RPMI8226 (cell line): ENCODE data around the gene LPP.

Experiments
- DNase-seq: peaks from one replicate; pipeline ENCODE4 v3.0.0-alpha.2; 2015

LPP gene

DNA sequence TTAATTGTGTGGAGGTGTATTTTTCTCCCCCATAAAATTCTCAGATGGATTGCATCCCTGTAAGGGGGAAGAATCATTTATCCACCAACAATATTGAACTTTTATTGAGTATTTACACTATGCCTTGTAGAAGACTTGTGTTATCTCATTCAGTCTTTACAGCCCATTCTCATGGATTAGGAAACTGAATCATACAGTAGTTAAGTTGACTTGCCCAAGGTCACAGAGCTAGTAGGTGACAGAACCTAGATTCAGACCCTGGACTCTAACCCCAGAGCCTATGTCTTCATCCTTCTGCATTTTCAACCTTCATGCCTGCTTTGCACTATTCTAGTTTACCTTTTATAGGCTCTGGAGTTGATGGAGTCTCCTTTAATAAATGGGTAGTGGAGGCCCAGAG, 226.8 kb downstream of the LPP start:
- DNase-seq = no peak

DNA sequence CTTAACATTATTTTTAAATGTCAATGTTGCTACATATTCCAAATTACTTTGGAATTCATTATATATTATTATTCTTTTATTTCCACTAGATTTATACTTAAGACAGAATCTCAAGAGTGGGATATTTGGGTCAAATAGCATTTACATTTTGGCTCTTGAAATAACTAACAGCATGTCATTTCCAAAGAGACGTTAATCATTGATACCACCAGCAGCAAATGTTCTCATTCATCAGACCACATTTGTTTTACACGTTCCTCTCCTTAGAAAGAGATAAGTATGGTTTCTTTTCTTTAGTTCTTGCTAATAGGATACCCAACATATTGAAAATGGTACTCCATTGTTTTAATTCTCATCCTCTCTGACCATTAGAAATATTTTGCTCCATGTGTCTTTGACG, 229.8 kb downstream of the LPP start:
- no peak for DNase-seq

DNA sequence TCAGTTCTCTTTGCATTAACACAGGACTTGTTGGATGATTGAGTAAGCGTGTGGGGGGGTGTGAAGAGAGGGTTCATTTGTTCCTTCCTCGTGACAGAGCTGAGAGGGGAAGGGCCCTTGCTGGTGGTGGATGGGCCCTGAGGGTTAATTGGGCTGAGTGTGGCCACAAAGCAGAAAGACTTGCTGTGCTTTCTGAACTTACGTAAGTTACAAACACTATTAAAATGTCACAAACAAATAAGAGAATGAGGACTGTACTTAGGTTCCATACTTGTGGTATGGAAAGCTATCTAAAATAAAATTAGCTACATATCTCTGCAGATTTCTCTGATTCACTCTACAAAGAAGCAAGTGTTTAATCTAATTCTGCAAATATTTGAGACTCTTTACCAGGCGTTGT, 231.3 kb downstream of the LPP start:
- DNase-seq = no peak

DNA sequence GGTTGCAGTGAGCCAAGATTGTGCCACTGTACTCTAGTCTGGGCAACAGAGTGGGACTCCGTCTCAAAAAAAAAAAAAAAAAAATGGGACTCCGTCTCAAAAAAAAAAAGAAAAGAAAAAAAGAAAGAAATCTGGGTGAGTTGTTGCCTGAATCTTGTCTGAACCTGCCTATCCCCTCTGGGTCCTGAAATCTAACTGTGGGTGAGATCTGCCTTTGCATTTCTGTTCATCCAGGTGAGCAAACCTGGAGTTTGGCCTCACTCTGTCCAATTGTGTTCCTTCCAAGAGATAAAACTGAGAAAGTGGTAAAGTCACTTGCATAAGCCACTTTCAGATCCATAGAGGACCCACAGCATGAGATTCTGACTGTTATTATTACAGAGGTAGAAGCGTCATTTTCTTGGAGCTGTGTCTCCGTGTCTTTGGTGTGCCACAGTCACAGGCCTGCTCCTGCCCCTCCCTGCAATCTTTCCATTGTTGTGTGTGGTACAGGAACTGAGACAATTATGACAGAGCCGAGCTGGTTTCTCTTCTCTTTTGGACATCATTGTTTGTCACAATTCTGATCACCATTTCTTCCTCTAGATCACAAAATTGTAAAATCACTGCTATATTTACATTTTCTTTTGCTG, 235.9 kb downstream of the LPP start:
- no peak for DNase-seq

DNA sequence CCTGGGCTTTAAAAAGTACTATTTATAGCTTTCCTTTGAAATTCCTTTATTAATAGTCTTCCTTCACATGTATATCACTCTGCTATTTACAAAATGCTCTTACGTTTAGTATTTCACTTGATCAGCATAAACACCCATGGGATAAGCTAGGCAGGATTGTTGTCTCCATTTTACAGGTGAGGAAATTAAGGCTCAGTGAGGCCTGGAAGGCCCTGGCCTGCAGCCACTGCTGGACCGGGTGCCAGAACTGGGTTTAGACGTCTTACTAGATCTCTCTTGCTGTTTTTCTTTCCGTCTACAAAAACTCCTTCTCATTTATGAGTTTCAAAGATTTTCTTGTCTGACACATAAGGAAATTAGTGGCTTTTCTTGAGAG, 236.4 kb downstream of the LPP start:
- no peak for DNase-seq

DNA sequence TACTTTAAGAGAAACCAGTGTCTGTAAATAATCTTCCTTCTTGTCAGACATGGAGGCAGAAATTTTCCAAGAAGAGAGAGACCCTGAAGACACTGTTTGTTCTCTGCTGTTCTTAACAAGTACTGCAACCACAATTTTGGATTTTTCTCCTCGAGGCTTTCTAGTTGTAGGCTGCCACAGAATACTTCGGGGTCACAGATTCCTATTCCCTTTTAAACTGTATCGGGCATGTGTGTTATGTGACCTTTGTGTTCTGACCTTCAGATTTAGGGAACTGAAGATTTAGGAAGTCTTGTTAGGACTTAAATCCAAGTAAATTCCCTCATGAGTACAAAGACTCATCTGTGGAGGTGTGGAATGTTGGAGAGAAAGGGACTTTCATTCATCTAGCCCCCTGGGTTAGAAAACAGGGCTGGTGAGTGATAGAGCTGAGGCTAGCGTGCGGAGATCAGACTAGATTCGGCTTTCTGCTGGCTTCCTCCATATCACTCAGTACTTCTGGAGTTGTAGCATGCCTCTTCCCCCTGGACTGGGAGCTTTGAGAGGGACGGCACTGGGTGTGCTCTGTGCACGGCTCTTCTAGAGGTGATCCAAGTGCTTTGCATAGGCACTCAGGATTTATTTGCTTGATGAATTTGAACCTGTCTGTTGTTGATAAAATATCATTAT, 237.0 kb downstream of the LPP start:
- no peak for DNase-seq

DNA sequence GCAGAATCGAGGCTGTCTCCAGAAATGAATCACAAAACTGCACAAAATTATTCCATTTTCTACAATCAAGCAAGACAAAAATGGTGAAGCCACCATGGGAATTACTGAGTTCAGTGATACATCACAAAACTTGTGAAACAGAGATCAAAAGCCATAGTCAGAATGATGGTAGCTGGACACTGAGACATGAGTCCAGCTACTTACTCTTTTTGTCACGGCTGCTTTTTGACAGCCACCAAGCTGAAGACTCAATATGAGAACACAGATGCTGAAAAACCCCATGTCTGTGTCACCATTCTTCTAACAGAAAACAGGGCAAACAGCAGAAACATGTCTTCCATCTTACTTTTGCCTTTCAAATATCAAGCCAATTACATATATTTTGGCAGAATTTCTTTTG, 237.6 kb downstream of the LPP start:
- DNase-seq = no peak

DNA sequence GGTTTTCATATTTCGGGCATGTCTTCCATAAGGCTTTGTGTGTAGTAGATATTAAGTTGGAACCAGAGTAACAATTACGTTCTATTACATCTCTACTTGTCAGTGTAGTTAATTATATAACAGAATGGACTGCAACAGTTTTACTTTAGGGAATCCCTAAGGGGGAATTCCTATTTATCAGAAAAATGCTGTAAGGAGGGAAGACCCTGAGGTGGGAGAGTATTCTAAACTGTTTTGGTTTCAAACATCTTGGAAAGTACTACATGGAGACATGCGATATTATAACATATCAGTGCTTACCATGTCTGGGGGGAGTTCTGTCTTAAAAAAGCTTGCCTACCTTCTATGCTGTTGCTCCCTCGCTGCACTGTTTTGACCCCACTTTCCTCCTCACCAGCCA, 238.1 kb downstream of the LPP start:
- DNase-seq = no peak

DNA sequence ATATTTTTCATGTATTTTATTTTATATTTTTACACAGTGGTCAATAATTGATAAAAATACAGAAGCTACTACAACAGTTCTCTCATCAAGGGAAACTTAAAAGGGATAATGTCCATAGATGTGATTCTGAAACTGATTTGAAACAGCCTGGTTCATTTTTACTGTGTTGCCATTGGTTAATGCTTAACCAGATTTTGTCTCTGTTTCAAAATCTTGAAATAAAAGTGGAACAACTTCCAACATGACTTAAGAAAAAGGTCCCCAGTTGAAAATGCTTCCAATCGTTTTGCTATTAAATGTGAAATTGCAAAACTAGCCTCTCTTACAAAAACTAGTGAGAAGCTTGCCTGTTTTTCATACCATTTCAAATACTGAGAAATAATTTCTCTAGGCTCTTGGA, 240.7 kb downstream of the LPP start:
- DNase-seq = no peak

DNA sequence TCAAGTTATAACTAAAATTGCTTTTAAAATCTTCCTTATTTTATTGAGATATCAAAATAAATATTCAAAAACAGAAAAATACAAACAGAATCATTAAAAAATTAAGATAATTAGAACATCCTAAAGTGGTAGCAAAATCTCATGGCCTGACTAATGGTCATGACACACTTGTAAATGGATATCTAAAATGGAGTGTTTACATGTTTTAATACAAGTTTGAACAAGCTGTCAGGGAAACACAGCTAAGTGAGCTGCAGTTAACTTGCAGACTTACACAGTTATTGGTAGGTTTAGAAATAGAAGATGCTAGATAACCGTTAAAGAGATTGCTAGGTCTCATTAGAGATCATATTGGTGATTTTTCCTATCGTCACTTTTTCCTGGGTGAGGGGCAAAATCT, 242.3 kb downstream of the LPP start:
- DNase-seq = no peak

DNA sequence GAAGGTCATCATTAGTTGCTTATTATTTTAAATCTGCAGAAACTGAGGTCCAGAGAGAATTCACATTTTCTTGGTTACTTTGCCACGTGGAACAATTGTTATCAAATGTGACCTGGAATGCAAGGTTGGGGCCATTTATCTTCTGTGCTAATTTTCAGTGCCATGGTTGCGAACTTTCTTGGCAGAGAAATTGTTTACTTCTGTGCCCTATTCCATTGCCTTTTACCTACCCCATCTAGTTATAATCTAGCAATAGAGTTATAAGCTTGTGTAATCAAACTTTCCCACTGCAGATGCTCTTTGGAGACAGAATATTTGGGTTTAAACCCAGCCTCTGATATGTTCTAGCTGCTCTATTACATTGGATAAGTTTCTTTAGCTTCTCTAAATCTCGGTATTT, 242.9 kb downstream of the LPP start:
- no peak for DNase-seq

DNA sequence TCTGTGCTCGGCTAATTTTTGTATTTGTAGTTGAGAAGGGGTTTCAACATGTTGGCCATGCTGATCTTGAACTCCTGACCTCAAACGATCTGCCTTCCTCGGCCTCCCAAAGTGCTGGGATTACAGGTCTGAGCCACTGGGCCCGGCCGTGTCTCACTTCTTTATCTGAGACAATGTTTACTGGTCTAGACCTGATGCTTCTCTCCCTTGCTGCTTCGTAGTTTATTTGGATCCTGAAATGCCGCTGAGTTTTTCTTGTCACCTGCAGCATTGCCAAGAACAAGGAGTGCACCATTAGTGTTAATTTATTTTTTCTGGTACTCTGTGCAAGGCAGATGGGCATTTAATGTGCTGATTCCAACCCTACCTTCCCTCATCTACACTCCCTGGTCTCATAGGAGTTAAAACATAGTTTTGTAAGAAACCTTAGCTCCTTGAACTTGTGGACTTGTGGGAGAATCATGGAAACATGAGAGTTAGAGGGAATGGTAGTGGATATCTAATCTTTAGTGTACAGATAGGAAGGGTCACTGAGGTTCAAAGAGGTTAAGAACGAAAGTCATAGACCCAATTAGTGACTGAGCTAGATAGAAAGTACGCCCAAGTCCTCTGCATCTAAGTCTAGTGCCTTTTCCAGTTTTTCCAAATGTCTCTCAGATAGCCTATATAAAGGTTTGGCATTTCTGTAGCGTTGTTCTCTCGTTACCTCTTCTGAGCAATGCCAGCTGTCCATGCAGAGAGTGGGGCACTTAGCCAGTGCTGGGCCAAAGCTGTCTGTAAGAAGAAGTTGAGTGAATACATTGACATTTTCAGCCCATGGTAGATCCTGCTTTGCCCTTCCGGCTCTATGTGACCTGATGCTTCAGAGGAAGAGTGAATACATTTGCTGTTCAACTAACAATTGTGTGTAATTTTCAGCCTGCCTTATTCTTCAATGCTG, 244.1 kb downstream of the LPP start:
- no peak for DNase-seq

DNA sequence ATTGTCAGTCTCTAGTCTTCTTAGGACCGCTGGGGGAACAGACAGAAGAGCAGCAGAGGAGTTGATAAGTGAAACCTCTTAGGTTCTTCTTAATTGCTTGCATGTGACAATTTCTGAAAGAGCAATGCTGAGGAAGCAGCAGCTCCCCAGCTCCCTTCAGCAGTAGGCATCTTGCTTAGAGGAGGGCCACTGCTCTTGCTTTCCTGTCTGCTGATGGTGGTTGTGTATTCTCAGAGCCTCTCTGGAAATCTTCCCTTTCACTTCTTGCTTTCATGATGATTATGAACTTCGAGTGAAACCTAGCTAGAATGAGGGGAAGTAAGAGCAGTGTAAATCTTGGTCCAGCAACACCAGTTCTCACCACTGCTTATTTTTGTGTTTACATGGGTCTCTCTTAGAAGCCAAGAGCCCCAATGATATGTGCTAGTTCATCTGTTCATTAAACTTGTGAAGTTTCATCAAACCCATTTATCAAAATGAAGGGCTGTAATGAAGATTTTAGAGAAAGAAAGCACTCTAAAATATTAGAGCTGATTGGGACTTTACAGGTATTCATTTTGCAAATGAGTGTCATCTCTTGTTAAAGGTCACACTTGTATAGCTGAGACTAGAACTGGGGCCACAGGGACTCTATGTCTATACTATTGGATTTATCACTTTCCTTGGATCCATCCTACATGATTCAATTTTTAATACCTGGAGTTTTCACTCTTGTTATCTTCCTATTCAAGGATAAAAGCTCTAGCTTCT, 246.7 kb downstream of the LPP start:
- DNase-seq = peak; percentile 8

DNA sequence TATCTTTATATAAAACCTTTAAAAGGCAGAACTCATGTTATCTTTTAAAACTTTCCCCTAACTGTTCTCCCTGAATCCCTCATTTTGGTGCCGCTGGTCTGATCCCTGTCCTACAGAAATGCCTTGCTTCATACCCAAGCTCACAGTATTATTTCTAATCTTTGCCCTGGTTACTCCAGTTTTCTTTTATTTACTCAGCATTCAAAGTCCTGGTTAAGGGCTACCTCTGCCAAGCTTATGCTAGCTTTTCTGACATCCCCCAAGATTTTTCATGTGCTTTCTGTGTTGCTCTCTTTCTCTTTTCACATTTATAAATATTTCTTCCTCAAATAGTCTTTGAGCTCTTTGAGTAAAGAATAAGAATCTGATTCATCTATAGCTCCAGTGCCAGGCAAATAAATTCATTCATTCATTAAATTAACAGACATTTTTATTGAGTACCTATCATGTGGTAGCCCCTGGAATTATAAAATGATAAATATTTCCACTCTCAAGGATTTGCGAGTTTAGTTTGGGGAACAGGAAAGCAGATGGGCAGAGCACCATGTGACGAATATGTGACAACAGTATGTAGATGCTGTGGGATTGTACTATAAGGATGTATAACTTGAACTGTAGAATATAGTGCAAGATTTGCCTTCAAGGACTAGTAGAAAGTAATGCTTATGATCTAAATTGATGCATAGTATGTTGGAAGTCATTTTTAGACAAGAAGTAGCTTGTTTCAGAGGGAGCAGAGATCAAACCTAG, 247.5 kb downstream of the LPP start:
- DNase-seq = no peak

DNA sequence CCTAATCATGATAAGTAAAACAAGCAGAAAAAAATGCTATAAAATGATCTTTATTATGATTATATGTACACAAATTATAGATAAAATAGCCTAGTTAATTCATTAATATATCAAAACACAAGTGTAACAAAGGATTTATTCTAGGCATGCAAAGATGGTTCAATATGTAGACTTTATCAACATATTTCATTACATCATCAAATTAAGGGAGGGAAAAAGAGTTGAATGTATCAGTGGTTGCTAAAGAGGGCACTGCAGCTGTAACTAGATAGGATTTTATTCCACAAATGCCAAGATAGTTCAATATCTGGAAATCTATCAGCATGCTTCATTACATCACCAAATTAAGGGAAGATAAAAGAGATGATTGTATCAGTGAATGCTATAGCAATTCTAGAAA, 248.3 kb downstream of the LPP start:
- no peak for DNase-seq

DNA sequence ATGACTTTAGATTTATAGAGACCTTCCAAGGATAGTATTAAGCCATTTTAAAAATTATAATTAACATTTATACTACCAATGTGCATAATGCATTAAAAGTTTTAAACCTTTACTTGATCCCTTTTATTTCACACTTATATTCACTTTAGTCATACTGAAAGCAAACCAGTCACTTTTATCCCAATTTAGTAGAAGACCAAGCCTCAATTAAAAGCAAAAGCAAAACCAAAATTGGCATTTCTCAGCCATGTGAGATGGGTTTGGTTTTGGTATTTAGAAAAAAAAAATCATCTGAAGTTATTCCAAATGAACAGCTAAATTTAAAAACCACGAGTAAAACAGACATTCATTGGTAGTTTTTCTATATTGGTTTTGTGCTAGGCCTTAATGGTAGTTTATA, 249.4 kb downstream of the LPP start:
- no peak for DNase-seq

DNA sequence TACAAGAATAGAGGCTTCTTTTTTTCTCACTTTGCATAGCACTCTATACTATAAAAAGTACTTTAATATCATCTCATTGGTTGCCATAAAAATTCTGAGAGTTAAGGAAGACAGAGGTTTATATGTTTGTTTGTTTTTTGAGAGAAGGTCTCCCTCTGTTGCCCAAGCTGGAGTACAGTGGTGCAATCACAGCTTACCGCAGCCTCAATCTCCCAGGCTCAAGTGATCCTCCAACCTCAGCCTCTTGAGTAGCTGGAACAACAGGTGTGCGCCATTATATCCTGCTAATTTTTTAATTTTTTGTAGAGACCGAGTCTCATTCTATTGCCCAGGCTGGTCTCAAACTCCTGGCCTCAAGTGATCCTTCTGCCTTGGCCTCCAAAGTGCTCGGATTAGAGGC, 250.2 kb downstream of the LPP start:
- DNase-seq = no peak

DNA sequence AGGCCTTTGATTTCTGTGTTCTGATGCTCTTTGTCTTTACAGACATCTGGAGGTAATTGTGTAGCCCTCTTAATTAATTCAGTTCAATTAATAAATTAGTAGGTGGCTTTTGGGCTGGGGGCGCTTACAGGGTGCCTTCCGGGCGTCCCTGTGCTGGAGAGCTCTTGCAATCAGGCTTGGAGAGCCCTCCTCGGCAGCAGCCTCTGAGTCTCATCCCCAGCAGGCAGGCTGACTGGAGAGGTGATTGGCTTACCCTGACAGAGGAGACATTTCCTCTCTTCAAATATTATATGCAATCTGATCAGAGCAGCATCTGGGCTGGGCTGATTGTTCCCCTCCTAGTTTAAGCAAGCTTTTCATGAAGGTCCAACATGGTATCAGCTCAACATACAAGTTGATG, 250.7 kb downstream of the LPP start:
- no peak for DNase-seq

DNA sequence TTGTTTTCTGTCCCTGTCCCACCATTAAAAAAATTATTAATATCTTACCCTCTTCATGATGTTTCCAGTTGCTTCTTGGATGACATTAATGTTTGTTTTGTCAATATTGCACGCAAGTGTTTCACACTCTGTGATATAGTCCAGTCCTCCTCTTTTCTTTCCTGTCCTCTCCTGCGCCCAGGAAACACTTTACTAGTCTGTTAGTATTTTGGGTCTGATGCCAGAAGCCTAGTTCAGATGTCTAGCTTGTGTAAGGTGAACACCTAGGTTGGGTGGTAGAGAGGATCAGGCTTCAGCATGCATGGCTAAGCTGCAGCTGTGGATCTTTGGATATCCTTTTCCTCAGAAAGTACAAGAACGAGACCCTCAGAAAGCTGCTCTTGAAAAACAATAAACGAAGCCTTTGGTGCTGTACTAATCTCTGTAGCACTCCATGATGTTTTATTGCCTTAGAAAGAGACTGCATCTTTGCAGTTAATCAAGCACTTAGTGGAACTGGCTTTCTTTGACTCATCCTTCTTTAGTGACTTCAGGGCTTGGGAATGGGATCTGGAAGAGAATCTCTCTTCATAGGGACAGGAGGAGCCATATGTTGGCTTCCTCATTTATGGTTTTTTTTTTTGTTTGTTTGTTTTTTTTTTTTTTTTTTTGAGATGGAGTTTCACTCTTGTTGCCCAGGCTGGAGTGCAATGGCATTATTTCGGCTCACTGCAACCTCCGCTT, 253.4 kb downstream of the LPP start:
- no peak for DNase-seq

DNA sequence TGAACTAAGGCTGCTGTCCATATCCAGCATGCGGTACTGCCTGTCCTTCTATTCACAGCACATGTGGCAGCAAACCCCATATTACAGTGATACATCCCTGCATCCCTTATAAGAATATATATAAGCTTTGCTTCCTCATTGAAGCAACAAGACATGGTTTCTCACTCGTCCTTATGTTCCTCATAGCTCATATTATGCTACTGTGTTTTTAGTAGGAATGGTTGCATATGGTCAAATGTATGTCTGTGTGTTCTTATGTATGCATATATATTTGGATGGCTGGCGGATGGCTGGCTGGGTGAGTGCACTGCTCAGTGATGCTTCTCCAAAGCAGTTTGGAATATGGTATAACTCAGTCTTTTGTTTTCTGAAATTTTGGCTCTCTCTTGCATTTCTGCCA, 254.9 kb downstream of the LPP start:
- no peak for DNase-seq

DNA sequence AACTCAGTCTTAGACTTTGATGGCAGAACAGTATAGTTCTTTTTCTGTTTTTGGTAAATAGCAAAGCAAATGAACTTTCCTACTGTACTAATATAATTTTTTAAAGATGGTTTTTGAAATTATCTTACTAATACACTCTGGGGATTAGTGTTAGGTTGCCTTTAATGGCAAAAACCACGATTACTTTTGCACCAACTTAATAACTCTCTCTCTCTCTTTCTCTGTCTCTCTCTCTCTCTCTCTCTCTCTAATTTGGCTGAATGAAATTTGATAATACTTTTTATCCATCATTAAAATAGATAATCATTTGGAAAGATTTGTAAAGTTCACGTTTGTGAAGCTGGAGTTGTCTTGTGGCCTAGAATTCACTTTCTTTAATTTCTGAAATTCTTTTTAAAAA, 257.8 kb downstream of the LPP start:
- no peak for DNase-seq

DNA sequence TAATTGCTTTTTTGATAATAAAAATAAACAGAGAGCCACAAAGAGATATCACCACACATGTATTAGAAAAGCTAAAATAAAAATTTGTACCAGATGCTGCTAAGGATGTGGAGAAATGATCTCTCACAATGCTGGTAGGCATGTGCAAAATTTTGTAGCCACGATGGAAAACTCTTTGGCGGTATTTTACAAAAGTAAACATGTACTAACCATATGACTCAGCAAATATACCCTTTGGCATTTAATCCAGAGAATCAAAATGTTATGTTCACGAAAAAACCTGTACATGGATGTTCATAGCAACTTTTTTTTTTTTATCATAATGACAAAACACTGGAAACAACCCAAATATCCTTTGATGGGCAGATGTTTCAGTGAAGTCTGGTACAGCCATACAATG, 261.2 kb downstream of the LPP start:
- DNase-seq = no peak
